GM12878 (cell line): ENCODE data around the gene PAIP2. TPM values are rescaled to one million over a fixed set of nuclear protein-coding genes. Genes with fewer than 3 reads are reported as not detected.

ENCODE experiments used
- BHLHE40 ChIP-seq, 2 experiments: fragments of 450-650 bp in 1 of 2; IDR thresholded peaks; 2 replicates each; pipeline ENCODE4 v1.6.1; 2011 to 2017; ENCODE audit warnings: low read depth in 2 of 2, borderline replicate concordance in 1 of 2, improper control_type of control experiment in 1 of 2, low read length in 1 of 2, mild to moderate bottlenecking in 1 of 2
- EGR1 ChIP-seq, 2 experiments: IDR thresholded peaks; 1 replicate in 1 of 2; 2 replicates in 1 of 2; pipeline ENCODE4 v1.6.1; 2011 to 2012; ENCODE audit warnings: low read depth in 2 of 2, low read length in 2 of 2, borderline replicate concordance in 1 of 2, mild to moderate bottlenecking in 1 of 2, moderate library complexity in 1 of 2
- FOXK2 ChIP-seq: fragments of 450-650 bp; IDR thresholded peaks from 2 replicates; pipeline ENCODE4 v1.6.1; 2017; ENCODE audit warnings: mild to moderate bottlenecking, moderate library complexity
- MAX ChIP-seq: IDR thresholded peaks from 2 replicates; pipeline ENCODE4 v1.6.1; 2012; ENCODE audit warnings: low read depth, low read length, improper control_type of control experiment
- MLLT1 ChIP-seq: fragments of 450-650 bp; IDR thresholded peaks from 2 replicates; pipeline ENCODE4 v1.6.1; 2016; ENCODE audit warnings: mild to moderate bottlenecking
- NFYB ChIP-seq: IDR thresholded peaks from 2 replicates; pipeline ENCODE4 v1.6.1; 2011; ENCODE audit warnings: low read depth, mild to moderate bottlenecking, low read length, improper control_type of control experiment, moderate library complexity; ENCODE audit not compliant: insufficient read depth
- RBBP5 ChIP-seq: fragments of 200-600 bp; sonication (generic); conservative IDR thresholded peaks from 2 replicates; pipeline ENCODE4 v1.6.1; 2016
- RCOR1 ChIP-seq: conservative IDR thresholded peaks from 2 replicates; pipeline ENCODE4 v1.6.1; 2012; ENCODE audit warnings: low read depth, low read length, improper control_type of control experiment
- TAF1 ChIP-seq: IDR thresholded peaks from 2 replicates; pipeline ENCODE4 v1.6.1; 2011; ENCODE audit warnings: mild to moderate bottlenecking, low read depth, low read length, borderline replicate concordance
- USF2 ChIP-seq: IDR thresholded peaks from 2 replicates; pipeline ENCODE4 v1.6.1; 2011; ENCODE audit warnings: low read depth, low read length, improper control_type of control experiment, borderline replicate concordance
- ZNF687 ChIP-seq: fragments of 450-650 bp; IDR thresholded peaks from 2 replicates; pipeline ENCODE4 v1.6.1; 2017; ENCODE audit warnings: mild to moderate bottlenecking, moderate library complexity
- polyA plus RNA-seq, 11 experiments: library from polyadenylated mRNA; depleted of rRNA in 4 of 11; unstranded in 6 of 11; stranded (reverse) in 5 of 11; fragments of >200 nt; fragmentation: Nextera tagmentation in 4 of 11; fragmentation: Illumina TruSeq in 1 of 11; extraction: Ambion mirVana in 4 of 11; extraction: Trizol in 1 of 11; gene quantifications; 1 replicate in 1 of 11; 2 replicates in 10 of 11; pipeline versions ENCODE4 v1.2.1 to v1.2.3, GENCODE V29; 2011 to 2016; ENCODE audit warnings: inconsistent platforms in 2 of 11, missing spikeins in 2 of 11, low read depth in 1 of 11
- total RNA-seq, 4 experiments: library from RNA; depleted of rRNA in 3 of 4; stranded (reverse); fragments of >200 nt in 3 of 4; fragmentation: Illumina TruSeq in 1 of 4; extraction: Trizol in 1 of 4; gene quantifications; 2 replicates each; pipeline versions ENCODE4 v1.2.1 to v1.2.3, GENCODE V29; 2013 to 2021

Gene PAIP2
- total and polyA plus RNA-seq, 10 of the 15 experiments (the other 5 are each of a cell fraction or from before 2014, with no cell fraction given): 49.9 to 154 (median 102) TPM

GRCh38 chr5:139387611-139388197 lies 46.0 kb downstream of the PAIP2 start (continued):
- no peak for TF ChIP-seq ZNF687
- no peak for TF ChIP-seq MAX
- no peak for TF ChIP-seq FOXK2
- no peak for TF ChIP-seq TAF1
- no peak for TF ChIP-seq RCOR1
- no peak for TF ChIP-seq USF2
- no peak for TF ChIP-seq EGR1 (IDR thresholded peaks at IDR 0.05; ENCODE audit: borderline replicate concordance in 1 of 2, low read depth in 2 of 2, low read length in 2 of 2)
- TF ChIP-seq BHLHE40 (IDR thresholded peaks at IDR 0.05; ENCODE audit: borderline replicate concordance in 1 of 2, low read depth in 2 of 2, low read length in 1 of 2): no peak
- TF ChIP-seq RBBP5: no peak
- TF ChIP-seq MLLT1: no peak
- no peak for TF ChIP-seq NFYB
